Neutrophil (primary cell): Measurements from ENCODE around the gene HELZ.

Experiments
- H3K27ac ChIP-seq: fragments of 200-600 bp; sonication (generic); 2 replicates; pipeline ENCODE4 v1.5.1; 2016; ENCODE audit warnings: mild to moderate bottlenecking, moderate library complexity
- H3K27me3 ChIP-seq: fragments of 200-600 bp; sonication (generic); 2 replicates; pipeline ENCODE4 v1.6.0; 2016; ENCODE audit warnings: mild to moderate bottlenecking
- H3K36me3 ChIP-seq: fragments of 200-600 bp; sonication (generic); 2 replicates; pipeline ENCODE4 v1.5.1; 2017
- H3K4me1 ChIP-seq, 2 experiments: fragments of 200-600 bp in 1 of 2; sonication (generic) in 1 of 2; 1 replicate in 1 of 2; 2 replicates in 1 of 2; pipeline versions ENCODE4 v1.5.1 to v1.6.1; 2013 to 2016; ENCODE audit warnings: low read depth in 1 of 2, low read length in 1 of 2, mild to moderate bottlenecking in 1 of 2, moderate library complexity in 1 of 2; ENCODE audit not compliant: control insufficient read depth in 1 of 2, insufficient read depth in 1 of 2
- H3K4me3 ChIP-seq, 2 experiments: fragments of 200-600 bp in 1 of 2; sonication (generic) in 1 of 2; 1 replicate in 1 of 2; 2 replicates in 1 of 2; pipeline ENCODE4 v1.5.1; 2013 to 2016; ENCODE audit warnings: low read depth in 1 of 2, low read length in 1 of 2, mild to moderate bottlenecking in 1 of 2, moderate library complexity in 1 of 2
- H3K9me3 ChIP-seq: fragments of 200-600 bp; sonication (generic); 2 replicates; pipeline ENCODE4 v1.5.1; 2016
- CTCF ChIP-seq: fragments of 200-600 bp; sonication (generic); IDR thresholded peaks from 2 replicates; pipeline ENCODE4 v1.5.1; 2016; ENCODE audit warnings: antibody characterized with exemption

Gene HELZ

GRCh38 chr17:67072885-67073284 lies 172.1 kb downstream of the HELZ start:
- Histone ChIP-seq H3K4me1 (no peaks in the 10 kb centered on the region), H3K27ac (no peak overlapping the region), H3K36me3 (peaks cover 29% of the 10 kb centered on the region), H3K4me3 (no peak overlapping the region), H3K9me3 (no peaks in the 10 kb centered on the region), H3K27me3 (no peaks in the 10 kb centered on the region)
- TF ChIP-seq CTCF, result no peak

GRCh38 chr17:67071595-67071994 lies 173.4 kb downstream of the HELZ start:
- peaks cover 23% of the 10 kb centered on the region for H3K36me3 ChIP-seq
- no peaks in the 10 kb centered on the region for H3K4me1 ChIP-seq
- no peaks in the 10 kb centered on the region for H3K9me3 ChIP-seq
- no peak overlapping the region for H3K27ac ChIP-seq
- no peaks in the 10 kb centered on the region for H3K27me3 ChIP-seq
- H3K4me3 ChIP-seq, result no peak overlapping the region
- TF ChIP-seq CTCF, result no peak

DNA sequence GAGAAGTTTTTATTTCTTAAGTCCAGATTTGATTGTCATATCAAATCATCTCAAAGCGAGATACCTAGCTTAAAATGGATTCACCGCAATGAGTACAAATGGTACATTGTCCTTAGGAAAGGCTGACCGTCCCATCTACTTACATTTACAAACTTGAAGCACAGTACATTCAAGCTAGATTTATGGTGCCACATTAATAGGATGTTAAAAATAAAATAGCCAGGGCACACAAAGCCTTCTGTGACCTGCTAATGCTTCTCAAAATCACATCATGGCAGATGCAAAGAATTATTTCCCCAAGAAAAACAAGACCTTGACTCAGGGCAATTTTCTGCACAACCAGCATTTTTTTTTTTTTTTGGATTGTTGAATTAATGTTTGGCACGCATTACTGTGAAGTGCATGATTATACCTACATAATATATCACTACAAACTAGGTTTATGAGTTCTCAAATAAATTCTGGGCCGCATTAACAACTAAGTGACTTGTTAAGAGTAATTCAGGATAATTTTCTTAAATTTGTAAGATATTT lies 175.3 kb downstream of the HELZ start:
- Histone ChIP-seq H3K4me1 (no peaks in the 10 kb centered on the region), H3K9me3 (no peaks in the 10 kb centered on the region), H3K27me3 (no peaks in the 10 kb centered on the region), H3K36me3 (peaks cover 14% of the 10 kb centered on the region), H3K4me3 (no peak overlapping the region), H3K27ac (no peak overlapping the region)
- TF ChIP-seq CTCF, result no peak

DNA sequence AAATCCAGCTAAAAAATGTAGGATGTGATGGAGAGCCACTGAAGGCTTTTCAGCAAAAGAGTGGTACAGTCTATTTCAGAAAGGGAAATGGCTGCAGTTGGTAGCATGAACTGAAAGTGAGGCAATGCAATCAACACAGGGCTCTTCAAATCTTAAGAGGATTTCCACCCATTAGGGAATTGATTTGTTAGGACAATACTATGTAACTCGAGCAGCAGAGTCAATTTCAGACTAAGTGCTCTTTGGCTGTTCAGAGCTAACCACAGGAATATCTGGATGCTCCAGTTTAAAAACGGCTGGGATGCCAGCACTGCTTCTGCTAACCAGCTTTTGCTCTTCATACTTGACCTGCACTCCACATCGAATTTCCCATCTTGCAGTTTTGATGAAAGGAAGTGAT lies 176.0 kb downstream of the HELZ start:
- TF ChIP-seq CTCF, result no peak
- Histone ChIP-seq H3K4me3 (no peak overlapping the region), H3K36me3 (peaks cover 14% of the 10 kb centered on the region), H3K4me1 (no peaks in the 10 kb centered on the region), H3K27me3 (no peaks in the 10 kb centered on the region), H3K27ac (no peak overlapping the region), H3K9me3 (no peaks in the 10 kb centered on the region)

DNA sequence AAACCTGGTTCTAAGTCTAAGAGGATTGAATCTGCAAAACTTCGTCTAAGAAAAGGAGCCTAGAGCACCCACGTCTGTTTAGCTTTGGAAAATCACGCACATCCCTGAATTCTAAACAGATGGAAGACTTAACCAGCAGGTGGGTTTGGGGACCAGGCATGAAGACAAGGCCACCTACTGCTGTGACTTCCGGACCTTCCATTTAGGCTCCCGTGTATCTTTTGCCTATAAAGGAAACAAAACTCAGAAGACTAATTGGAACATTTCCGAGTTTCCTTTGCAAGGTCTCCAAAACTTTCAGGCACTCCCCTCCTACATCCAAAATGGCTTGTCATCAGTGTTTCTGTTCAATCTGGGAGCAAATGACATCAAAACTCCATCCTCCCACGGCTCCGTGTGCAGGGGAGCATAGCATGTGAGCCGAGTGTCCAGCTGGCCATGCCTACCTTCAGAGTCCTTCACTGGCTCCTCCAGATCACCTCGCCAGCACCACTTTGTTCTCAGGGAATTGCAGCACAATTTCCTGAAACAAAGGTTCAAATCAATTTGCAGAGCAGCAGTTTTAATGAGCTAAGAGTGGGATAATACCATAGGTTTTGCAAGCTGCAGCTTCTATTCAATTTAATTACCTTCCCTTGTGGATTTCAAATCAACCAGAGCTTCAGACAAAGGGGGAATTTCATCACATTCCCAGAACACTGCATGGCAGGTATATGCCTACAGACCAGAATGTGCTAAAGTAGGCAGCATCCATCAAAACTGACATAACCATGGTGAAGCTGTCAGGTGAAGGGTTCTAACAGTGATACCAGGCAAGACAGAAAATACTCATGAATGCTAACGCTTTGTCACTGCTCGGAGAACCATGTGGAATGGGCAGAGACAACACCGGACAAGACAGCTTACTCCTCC lies 177.2 kb downstream of the HELZ start:
- no peak overlapping the region for H3K4me3 ChIP-seq
- H3K36me3 ChIP-seq, result peaks cover 7% of the 10 kb centered on the region
- H3K4me1 ChIP-seq, result no peaks in the 10 kb centered on the region
- no peaks in the 10 kb centered on the region for H3K27me3 ChIP-seq
- no peak for TF ChIP-seq CTCF
- no peaks in the 10 kb centered on the region for H3K9me3 ChIP-seq
- no peak overlapping the region for H3K27ac ChIP-seq
